DOHH2 (cell line): ENCODE results near the gene VWA1.
"Not testable (repeated sequence)": the region's sequence is repeated elsewhere in the genome, so short reads cannot be mapped to it uniquely, and the experiment has no call there.

Experiments
- H3F3A ChIP-seq: fragments of 200-600 bp; sonication (generic), shearing (Covaris generic); 2 replicates; pipeline ENCODE4 v1.6.0; 2016; ENCODE audit warnings: antibody characterized with exemption, mild to moderate bottlenecking; ENCODE audit not compliant: control insufficient read depth, insufficient read depth
- H3K27ac ChIP-seq: fragments of 200-600 bp; sonication (generic); 2 replicates; pipeline ENCODE4 v1.5.1; 2014; ENCODE audit warnings: low read depth, mild to moderate bottlenecking, low read length, moderate library complexity
- H3K27me3 ChIP-seq: fragments of 200-600 bp; sonication (generic); 2 replicates; pipeline ENCODE4 v1.6.1; 2014; ENCODE audit warnings: mild to moderate bottlenecking, low read length, mixed read lengths; ENCODE audit not compliant: control insufficient read depth
- H3K36me3 ChIP-seq: fragments of 200-600 bp; sonication (generic); 2 replicates; pipeline ENCODE4 v1.6.1; 2014; ENCODE audit warnings: mild to moderate bottlenecking, low read length, moderate library complexity, mixed read lengths; ENCODE audit not compliant: control insufficient read depth
- H3K4me1 ChIP-seq: fragments of 200-600 bp; sonication (generic); 2 replicates; pipeline ENCODE4 v1.6.1; 2014; ENCODE audit warnings: mild to moderate bottlenecking, low read length, mixed read lengths; ENCODE audit not compliant: control insufficient read depth
- H3K4me2 ChIP-seq: fragments of 200-600 bp; sonication (generic); 2 replicates; pipeline ENCODE4 v1.6.0; 2014; ENCODE audit warnings: mild to moderate bottlenecking, low read length, moderate library complexity
- H3K4me3 ChIP-seq: fragments of 200-600 bp; sonication (generic); 2 replicates; pipeline ENCODE4 v1.5.1; 2014; ENCODE audit warnings: mild to moderate bottlenecking, low read length, mixed read lengths
- H3K79me2 ChIP-seq: fragments of 200-600 bp; sonication (generic); 2 replicates; pipeline ENCODE4 v1.6.1; 2014; ENCODE audit warnings: mild to moderate bottlenecking, low read length, mixed read lengths; ENCODE audit not compliant: control insufficient read depth
- H3K9me2 ChIP-seq: fragments of 200-600 bp; sonication (generic); replicated peaks from 2 replicates; pipeline ENCODE4 v1.6.1; 2014; ENCODE audit warnings: mild to moderate bottlenecking, low read length, mixed read lengths; ENCODE audit not compliant: control insufficient read depth
- H3K9me3 ChIP-seq: fragments of 200-600 bp; sonication (generic); 2 replicates; pipeline ENCODE4 v1.6.1; 2014; ENCODE audit warnings: antibody characterized with exemption, low read length, mixed read lengths; ENCODE audit not compliant: control insufficient read depth, insufficient read depth
- H4K20me1 ChIP-seq: fragments of 200-600 bp; sonication (generic); 2 replicates; pipeline ENCODE4 v1.6.0; 2014; ENCODE audit warnings: low read depth, mild to moderate bottlenecking, antibody characterized with exemption, low read length, moderate library complexity; ENCODE audit not compliant: control insufficient read depth, insufficient read depth
- CTCF ChIP-seq: fragments of 200-600 bp; sonication (generic); IDR thresholded peaks from one replicate; pipeline ENCODE4 v1.5.1; 2014; ENCODE audit warnings: antibody characterized with exemption, mild to moderate bottlenecking, low read depth, low read length; ENCODE audit not compliant: poor library complexity, severe bottlenecking
- EZH2phosphoT487 ChIP-seq: fragments of 200-600 bp; sonication (generic); IDR thresholded peaks from 2 replicates; pipeline ENCODE4 v1.6.1; 2017; ENCODE audit warnings: borderline replicate concordance, mild to moderate bottlenecking, antibody characterized with exemption, low read length, moderate library complexity, mixed read lengths

VWA1 gene

GRCh38 chr1:1441002-1441888 is 5.8 kb downstream of the VWA1 start:
- TF ChIP-seq CTCF (peak; percentile 91), EZH2phosphoT487 (no peak)
- H3K27ac ChIP-seq = no peak overlapping the region

GRCh38 chr1:1442069-1442770 is 6.7 kb downstream of the VWA1 start:
- Histone ChIP-seq H3K9me2 (no peaks in the 10 kb centered on the region), H3K27me3 (no peaks in the 10 kb centered on the region), H4K20me1 (no peaks in the 10 kb centered on the region), H3K4me3 (no peak overlapping the region), H3K36me3 (no peaks in the 10 kb centered on the region), H3K79me2 (no peaks in the 10 kb centered on the region), H3K4me2 (no peak overlapping the region), H3K27ac (no peak overlapping the region), H3K9me3 (no peaks in the 10 kb centered on the region), H3K4me1 (no peaks in the 10 kb centered on the region), H3F3A (no peaks in the 10 kb centered on the region)
- TF ChIP-seq EZH2phosphoT487 = no peak
- no peak for TF ChIP-seq CTCF

More at GRCh38 chr1:1441002-1441888, 5.8 kb downstream of the VWA1 start:
- Histone ChIP-seq H3K9me2 (no peaks in the 10 kb centered on the region), H4K20me1 (no peaks in the 10 kb centered on the region), H3K9me3 (no peaks in the 10 kb centered on the region), H3K36me3 (no peaks in the 10 kb centered on the region), H3K4me1 (no peaks in the 10 kb centered on the region), H3K79me2 (no peaks in the 10 kb centered on the region), H3K4me3 (no peak overlapping the region), H3F3A (no peaks in the 10 kb centered on the region), H3K4me2 (no peak overlapping the region), H3K27me3 (no peaks in the 10 kb centered on the region)

GRCh38 chr1:1446631-1447030 is 11.1 kb downstream of the VWA1 start:
- H3K4me2 ChIP-seq = not testable (repeated sequence)

More at GRCh38 chr1:1446631-1447030, 11.1 kb downstream of the VWA1 start:
- H3K9me2 ChIP-seq, H4K20me1 ChIP-seq, H3K4me1 ChIP-seq, H3F3A ChIP-seq, H3K9me3 ChIP-seq, H3K27ac ChIP-seq, H3K79me2 ChIP-seq, H3K4me3 ChIP-seq, H3K27me3 ChIP-seq, H3K36me3 ChIP-seq: not testable (repeated sequence)
